ENCODE measurements around the gene SLC8B1.

SLC8B1 gene

DNA sequence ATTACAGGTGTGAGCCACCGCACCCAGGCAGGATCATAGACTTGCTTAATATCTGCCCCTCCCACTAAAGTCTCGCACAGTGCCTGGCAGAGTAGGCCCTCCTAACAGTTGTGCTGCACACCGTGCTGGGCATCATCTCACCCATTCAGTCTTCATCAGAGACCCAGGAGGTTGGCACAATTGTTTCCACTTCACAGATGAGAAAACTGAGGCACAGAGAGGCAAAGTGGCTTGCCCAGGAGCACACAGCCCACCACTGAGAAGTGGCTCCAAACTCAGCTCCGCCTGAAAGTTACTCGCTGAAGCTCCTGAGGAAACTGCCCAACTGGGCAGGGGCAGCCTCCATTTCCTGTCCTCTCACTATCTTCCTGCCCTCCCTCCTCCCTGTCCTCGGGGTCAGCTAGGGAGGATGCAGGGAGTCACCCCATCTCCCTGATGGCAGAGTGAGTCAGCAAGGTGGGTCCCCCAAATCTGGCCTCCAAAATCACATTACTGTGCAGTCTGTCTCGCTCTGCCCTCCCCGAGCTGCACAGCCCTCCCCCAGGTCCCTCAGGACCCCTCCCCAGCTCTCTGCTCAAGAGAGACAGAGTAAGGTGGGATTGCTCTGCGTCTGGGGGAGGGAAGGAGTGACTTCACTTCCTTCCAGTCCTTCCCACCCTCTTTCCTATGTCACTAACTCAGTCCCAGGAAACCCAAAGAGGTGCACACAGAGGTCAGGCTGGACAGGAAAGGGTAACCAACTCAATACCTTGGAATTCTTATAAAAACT lies 5.7 kb downstream of the SLC8B1 start:
- H3K27ac ChIP-seq, result no peak overlapping the region
- TF ChIP-seq, protein P1, sequence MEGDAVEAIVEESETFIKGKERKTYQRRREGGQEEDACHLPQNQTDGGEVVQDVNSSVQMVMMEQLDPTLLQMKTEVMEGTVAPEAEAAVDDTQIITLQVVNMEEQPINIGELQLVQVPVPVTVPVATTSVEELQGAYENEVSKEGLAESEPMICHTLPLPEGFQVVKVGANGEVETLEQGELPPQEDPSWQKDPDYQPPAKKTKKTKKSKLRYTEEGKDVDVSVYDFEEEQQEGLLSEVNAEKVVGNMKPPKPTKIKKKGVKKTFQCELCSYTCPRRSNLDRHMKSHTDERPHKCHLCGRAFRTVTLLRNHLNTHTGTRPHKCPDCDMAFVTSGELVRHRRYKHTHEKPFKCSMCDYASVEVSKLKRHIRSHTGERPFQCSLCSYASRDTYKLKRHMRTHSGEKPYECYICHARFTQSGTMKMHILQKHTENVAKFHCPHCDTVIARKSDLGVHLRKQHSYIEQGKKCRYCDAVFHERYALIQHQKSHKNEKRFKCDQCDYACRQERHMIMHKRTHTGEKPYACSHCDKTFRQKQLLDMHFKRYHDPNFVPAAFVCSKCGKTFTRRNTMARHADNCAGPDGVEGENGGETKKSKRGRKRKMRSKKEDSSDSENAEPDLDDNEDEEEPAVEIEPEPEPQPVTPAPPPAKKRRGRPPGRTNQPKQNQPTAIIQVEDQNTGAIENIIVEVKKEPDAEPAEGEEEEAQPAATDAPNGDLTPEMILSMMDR (conservative IDR thresholded peaks at IDR 0.05), result no peak

DNA sequence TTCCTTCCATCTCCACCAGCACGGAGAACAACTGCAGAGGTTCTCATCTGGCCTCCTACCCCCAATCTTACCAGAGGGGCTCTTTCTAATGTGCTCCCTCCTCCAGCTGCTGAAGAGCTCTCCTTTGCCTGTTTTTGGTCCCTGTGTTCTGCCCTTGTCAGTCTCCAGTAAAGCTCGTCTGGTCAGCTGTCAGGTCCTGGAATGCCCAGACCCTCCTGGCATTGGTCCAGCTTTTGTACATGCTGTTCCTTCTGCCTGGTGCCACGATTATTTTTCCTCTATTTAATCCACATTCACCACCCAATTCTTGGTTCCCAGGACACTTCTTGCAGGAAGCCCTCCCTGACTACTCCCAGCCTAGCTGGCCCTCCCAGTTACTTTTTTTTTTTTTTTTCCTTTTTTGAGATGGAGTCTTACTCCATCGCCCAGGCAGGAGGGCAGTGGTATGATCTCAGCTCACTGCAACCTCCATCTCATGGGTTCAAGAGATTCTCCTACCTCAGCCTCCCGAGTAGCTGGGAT lies 6.5 kb downstream of the SLC8B1 start:
- H3K27ac ChIP-seq, result no peak overlapping the region
- TF ChIP-seq, protein P1 (conservative IDR thresholded peaks at IDR 0.05), result no peak

DNA sequence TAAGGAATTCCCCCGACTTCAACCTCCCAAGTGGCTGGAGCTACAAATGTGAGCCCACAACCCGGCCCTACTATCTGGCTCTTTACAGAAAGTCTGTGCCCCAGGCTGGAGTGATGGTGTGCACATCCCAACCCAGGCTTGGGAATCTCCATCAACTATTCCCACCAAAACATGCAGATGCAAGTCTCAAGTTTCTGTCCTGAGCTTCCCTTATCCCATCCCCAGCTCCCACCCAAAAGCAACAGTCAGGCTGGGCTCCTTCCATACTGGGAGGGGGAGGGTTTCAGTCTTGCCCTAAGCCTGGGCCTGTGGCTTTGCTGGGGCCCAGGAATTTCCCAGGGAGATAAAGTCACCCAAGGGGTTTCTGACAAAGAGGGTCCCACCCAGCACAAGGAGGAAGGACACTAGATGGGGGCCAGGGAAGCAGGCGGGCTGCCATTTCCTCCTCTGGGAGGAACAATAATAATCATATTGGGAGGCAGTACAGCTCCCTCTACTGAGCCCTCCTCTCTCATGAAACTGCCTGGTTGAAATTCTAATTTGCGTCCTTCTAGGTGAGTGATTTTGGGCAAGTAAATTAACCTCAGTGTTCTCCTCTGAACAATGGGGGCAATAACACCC lies 8.0 kb downstream of the SLC8B1 start:
- TF ChIP-seq, protein P1 (conservative IDR thresholded peaks at IDR 0.05), result no peak
- H3K27ac ChIP-seq, result no peak overlapping the region

DNA sequence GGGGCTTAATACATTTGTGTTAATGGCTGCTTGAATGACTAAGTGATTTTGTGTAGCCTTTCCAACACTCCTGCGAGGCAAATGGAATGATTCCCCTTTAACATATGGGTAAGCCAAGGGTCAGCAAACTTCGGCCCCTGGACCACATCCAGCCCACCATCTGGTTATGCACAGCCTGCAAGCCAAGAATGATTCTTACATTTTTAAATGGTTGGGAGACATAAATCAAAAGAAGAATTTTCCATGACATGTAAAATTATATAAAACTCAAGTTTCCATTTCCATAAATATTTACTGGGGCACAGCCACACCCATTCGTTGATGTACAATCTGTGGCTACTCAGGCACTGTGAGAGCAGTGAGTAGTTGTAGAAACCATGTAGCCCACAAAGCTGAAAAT lies 9.0 kb downstream of the SLC8B1 start:
- TF ChIP-seq, protein P1 (conservative IDR thresholded peaks at IDR 0.05), result no peak

DNA sequence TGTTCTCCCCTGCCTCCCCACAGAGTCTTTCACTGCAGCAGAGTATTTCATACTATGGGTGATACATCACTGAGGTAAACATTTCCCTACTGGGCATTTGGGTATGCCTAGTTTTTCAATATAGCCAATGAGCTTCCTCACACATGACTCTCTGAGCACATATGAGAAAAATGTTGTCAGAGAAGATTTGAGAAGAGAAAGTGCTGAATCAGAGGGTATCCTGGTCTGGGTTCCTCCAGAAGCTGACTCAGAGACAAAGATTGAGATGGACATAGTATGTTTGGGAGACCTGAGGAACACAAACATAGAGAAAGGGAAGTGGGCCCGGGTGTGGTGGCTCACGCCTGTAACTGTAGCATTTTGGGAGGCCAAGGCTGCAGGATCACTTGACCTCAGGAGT lies 12.6 kb downstream of the SLC8B1 start:
- no peak overlapping the region for H3K27ac ChIP-seq
- TF ChIP-seq, protein P1 (conservative IDR thresholded peaks at IDR 0.05), result no peak

More for the DNA sequence above, 9.0 kb downstream of the SLC8B1 start:
- no peak overlapping the region for H3K27ac ChIP-seq

DNA sequence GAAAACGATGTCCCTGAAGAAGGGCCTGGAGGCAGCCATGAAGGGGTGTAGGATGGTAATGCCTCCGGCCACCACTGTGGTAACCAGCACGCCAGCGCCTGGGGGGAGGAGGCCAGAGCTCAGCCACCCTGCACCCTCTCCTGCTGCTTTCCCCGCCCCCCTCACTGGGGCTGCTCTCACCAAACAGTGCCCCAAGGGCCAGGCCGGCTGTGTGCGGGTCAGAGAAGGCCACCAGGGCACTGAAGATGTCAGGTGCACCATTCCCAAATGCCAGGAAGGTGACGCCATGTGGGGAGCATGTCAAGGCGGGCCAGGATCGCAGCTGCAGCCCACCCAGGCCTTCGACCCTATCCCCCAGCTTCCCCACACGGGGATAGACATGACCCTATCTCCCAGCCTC lies 14.5 kb downstream of the SLC8B1 start:
- no peak overlapping the region for H3K27ac ChIP-seq
- TF ChIP-seq, protein P1 (conservative IDR thresholded peaks at IDR 0.05), result no peak

DNA sequence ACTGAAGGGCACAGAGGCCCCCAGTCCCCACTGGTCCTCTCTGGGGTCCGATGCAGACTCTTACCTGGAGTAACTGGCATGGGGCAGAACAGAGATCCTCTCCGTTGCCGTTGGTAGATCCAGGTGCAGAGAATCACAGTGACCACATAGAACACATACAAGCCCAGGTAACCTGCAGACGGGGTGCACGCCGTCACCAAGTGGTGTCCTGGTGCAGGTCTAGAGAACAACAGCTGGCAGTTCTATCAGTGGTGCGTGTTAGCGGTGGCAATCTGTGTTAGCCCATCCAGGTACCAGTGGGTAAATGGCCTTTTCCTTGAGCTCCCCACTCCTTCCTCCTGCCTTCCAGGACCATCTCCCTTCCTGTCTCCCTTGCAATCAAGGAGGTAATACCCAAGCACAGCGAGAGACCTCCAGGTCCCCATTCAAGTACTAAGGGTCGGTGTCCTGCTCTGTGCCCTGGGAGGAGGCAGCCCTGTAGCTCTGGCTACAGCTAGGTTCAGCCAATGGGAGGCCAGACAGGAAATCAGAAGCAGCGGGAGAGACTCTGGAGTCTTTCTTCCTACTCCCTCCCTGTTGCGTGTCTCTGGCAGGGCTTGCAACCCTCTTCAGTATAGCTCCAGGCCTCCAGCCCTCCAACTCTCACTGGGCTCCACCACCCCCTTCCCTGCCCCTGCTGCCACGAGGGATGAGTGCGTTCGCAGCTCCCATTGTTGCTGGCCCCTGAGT lies 15.8 kb downstream of the SLC8B1 start:
- H3K27ac ChIP-seq, result no peak overlapping the region
- TF ChIP-seq, protein P1 (conservative IDR thresholded peaks at IDR 0.05), result no peak
